Colonic mucosa (tissue), 4 donors: ENCODE data around the gene TP53. TPM values are rescaled to one million over a fixed set of nuclear protein-coding genes. Genes with fewer than 3 reads are reported as not detected.
A peak's percentile ranks its signal among the peaks of the same experiment; 100 is the strongest.

ENCODE experiments used
- DNase-seq: peaks from one replicate; pipeline ENCODE4 v3.0.0-alpha.2; 2020
- H3K27ac ChIP-seq: fragments of 200-600 bp; one replicate; pipeline ENCODE4 v1.8.0; 2021
- H3K27me3 ChIP-seq: fragments of 200-600 bp; one replicate; pipeline ENCODE4 v1.8.0; 2021
- H3K36me3 ChIP-seq: fragments of 200-600 bp; one replicate; pipeline ENCODE4 v1.8.0; 2021
- H3K4me1 ChIP-seq: fragments of 200-600 bp; one replicate; pipeline ENCODE4 v1.8.0; 2021; ENCODE audit warnings: mild to moderate bottlenecking
- H3K4me3 ChIP-seq: fragments of 200-600 bp; one replicate; pipeline ENCODE4 v1.8.0; 2021
- H3K9ac ChIP-seq, 2 donors: one replicate each; pipeline ENCODE4 v1.7.0; 2013; ENCODE audit warnings: control low read depth in 2 of 2, low read depth in 2 of 2, low read length in 2 of 2
- H3K9me3 ChIP-seq: fragments of 200-600 bp; one replicate; pipeline ENCODE4 v1.8.0; 2021
- intact Hi-C: fragments of 100-400 bp; cut with DNase I; formaldehyde crosslinking; loops from one replicate; pipeline ENCODE4 v1.14.1; 2022
- total RNA-seq, 2 donors: library from RNA; stranded (reverse); fragmentation: NEBNext Ultra II Directional in 1 of 2; extraction: Animal tissue kit (Norgen Biotek cat#: 25700) in 1 of 2; gene quantifications; one replicate each; pipeline ENCODE4 v1.2.1, GENCODE V29; 2021
- TF ChIP-seq, protein P1 (sequence below): fragments of 200-600 bp; IDR thresholded peaks from one replicate; pipeline ENCODE4 v1.8.0; 2022; ENCODE audit warnings: antibody characterized with exemption, mild to moderate bottlenecking
- donor health status: healthy.
- donor health status: DM: no; HTN: no; CAD: no.
- donor health status: DM: no; HTN: no; CAD: no.

The TP53 gene
- total RNA-seq, 2 donors from 2014 or later: 64.3 to 90.0 TPM

DNA sequence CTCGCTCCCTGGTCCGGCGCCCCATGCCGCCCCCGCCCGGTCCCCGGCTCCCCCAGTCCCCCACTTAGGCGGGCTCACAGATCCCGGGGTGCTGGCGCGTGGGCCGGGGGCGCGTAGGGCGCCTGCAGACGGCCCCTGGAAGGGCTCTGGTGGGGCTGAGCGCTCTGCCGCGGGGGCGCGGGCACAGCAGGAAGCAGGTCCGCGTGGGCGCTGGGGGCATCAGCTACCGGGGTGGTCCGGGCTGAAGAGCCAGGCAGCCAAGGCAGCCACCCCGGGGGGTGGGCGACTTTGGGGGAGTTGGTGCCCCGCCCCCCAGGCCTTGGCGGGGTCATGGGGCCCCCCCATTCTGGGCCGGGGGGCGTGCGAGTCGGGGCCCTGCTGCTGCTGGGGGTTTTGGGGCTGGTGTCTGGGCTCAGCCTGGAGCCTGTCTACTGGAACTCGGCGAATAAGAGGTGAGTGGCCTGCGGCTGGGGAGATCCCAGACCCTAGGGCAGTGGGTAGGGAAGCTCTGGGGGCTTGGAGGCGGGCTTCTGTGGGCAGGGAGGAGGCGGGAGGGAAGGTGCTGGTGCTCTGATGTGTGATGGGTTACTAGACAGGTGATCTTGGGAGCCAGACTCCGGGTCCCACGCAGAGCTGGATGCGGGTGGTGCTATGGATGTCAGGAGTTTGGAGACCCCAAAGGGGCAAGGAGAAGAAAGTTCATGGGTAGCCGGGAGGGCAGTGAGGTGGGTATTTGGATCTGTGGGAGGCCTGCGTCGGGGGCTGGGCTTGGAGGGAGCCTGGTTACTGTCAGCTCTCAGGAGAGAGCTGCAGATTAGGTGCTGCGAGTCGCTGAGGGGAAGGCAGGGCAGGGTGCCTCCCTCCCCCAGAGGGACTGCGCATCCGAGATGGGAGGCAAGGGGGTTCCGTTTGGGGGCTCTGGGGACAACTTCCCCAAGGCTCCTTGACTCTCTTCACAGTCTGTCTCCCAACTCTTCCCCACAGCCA, 18.3 kb upstream of the TP53 start:
- H3K9ac ChIP-seq: no peak overlapping the region
- no peak for DNase-seq
- H3K36me3 ChIP-seq: no peaks in the 10 kb centered on the region
- H3K27me3 ChIP-seq: peaks cover 18% of the 10 kb centered on the region
- TF ChIP-seq, protein P1, sequence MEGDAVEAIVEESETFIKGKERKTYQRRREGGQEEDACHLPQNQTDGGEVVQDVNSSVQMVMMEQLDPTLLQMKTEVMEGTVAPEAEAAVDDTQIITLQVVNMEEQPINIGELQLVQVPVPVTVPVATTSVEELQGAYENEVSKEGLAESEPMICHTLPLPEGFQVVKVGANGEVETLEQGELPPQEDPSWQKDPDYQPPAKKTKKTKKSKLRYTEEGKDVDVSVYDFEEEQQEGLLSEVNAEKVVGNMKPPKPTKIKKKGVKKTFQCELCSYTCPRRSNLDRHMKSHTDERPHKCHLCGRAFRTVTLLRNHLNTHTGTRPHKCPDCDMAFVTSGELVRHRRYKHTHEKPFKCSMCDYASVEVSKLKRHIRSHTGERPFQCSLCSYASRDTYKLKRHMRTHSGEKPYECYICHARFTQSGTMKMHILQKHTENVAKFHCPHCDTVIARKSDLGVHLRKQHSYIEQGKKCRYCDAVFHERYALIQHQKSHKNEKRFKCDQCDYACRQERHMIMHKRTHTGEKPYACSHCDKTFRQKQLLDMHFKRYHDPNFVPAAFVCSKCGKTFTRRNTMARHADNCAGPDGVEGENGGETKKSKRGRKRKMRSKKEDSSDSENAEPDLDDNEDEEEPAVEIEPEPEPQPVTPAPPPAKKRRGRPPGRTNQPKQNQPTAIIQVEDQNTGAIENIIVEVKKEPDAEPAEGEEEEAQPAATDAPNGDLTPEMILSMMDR: no peak
- H3K4me3 ChIP-seq: peak overlapping the region; percentile 25
- no peaks in the 10 kb centered on the region for H3K4me1 ChIP-seq
- no peaks in the 10 kb centered on the region for H3K9me3 ChIP-seq
- intact Hi-C loops: no loop called here
- H3K27ac ChIP-seq: no peak overlapping the region

GRCh38 chr17:7704601-7705268, 17.4 kb upstream of the TP53 start, which contains the start of gene EFNB3:
TSS of gene EFNB3 (plus strand) at chr17:7705202. CDS start at chr17:7705599, 397 bp downstream.
- H3K27me3 ChIP-seq: peaks cover 18% of the 10 kb centered on the region
- TF ChIP-seq, protein P1: no peak
- peak within 1 kb of the TSS; percentile 25 for H3K4me3 ChIP-seq

DNA sequence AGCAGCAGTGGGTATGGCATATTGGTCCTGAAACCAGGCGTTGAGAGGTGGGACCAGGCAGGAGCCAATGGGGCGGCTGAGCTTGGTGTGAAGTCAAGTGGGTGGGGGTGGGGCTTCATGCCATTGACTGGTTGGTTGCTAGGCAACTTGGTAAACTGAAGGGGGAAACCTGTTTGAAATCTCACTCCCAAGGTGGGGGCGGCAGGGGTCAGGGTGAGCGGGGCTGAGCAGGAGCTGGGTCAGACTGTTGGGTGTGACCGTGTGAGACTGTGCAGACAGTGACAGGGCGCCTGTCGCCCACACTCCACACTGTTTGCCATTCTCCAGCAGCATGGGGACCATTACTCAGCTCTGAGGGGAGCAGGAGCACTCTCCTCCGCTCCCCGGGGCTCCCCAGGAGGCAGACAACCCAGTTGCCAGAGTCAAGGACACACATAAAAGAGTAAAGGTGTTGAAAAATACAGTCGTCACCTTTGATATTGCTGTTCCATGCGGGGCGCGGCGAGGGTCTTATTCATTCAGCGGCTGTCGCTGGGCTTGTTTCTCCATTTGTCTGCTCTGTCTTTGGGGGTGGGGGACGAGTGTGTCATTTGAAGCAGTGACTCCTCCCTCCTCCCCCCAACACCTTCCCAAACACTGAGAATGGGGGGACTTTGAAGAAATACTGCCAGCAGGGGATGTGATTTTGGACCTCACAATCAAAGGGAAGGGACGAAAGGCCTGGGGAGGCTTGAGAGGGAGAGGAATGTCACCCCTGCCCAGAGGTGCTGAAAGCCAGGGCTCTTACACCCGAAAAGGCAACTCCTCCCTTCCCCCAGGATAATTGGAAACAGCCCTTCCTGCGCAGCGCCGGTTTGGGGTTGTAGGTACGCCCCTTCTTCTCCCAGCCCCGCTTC, 16.5 kb upstream of the TP53 start:
- intact Hi-C loops: no loop called here
- TF ChIP-seq, protein P1: no peak
- H3K27me3 ChIP-seq: peaks cover 18% of the 10 kb centered on the region
- no peak overlapping the region for H3K27ac ChIP-seq
- no peak overlapping the region for H3K4me3 ChIP-seq
- H3K4me1 ChIP-seq: no peaks in the 10 kb centered on the region
- no peaks in the 10 kb centered on the region for H3K9me3 ChIP-seq
- H3K9ac ChIP-seq: no peak overlapping the region
- no peak for DNase-seq
- H3K36me3 ChIP-seq: no peaks in the 10 kb centered on the region

More at GRCh38 chr17:7704601-7705268, 17.4 kb upstream of the TP53 start, which contains the start of gene EFNB3:
- no peak for DNase-seq
- no peaks in the 10 kb centered on the region for H3K36me3 ChIP-seq
- intact Hi-C loops: no loop called here
- no peak within 1 kb of the TSS for H3K27ac ChIP-seq
- no peak within 1 kb of the TSS for H3K9ac ChIP-seq
- H3K9me3 ChIP-seq: no peaks in the 10 kb centered on the region
- H3K4me1 ChIP-seq: no peaks in the 10 kb centered on the region

GRCh38 chr17:7702776-7703175, 15.5 kb upstream of the TP53 start:
- DNase-seq: no peak
- no peak overlapping the region for H3K9ac ChIP-seq
- H3K9me3 ChIP-seq: no peaks in the 10 kb centered on the region
- no peak overlapping the region for H3K4me3 ChIP-seq
- no peaks in the 10 kb centered on the region for H3K36me3 ChIP-seq
- intact Hi-C loops: no loop called here
- H3K4me1 ChIP-seq: no peaks in the 10 kb centered on the region
- TF ChIP-seq, protein P1: no peak
- H3K27ac ChIP-seq: no peak overlapping the region
- peaks cover 18% of the 10 kb centered on the region for H3K27me3 ChIP-seq

GRCh38 chr17:7701681-7702080, 14.4 kb upstream of the TP53 start:
- intact Hi-C loops: no loop called here

More at GRCh38 chr17:7701681-7702080, 14.4 kb upstream of the TP53 start:
- H3K9me3 ChIP-seq: no peaks in the 10 kb centered on the region
- no peak for DNase-seq
- no peak overlapping the region for H3K4me3 ChIP-seq
- TF ChIP-seq, protein P1: no peak
- no peaks in the 10 kb centered on the region for H3K36me3 ChIP-seq
- H3K4me1 ChIP-seq: no peaks in the 10 kb centered on the region
- H3K9ac ChIP-seq: no peak overlapping the region
- H3K27ac ChIP-seq: no peak overlapping the region
- H3K27me3 ChIP-seq: peaks cover 18% of the 10 kb centered on the region
